Gastroesophageal sphincter (tissue), 4 donors: ENCODE measurements around the gene RTN4RL1. TPM values are rescaled to one million over a fixed set of nuclear protein-coding genes. Genes with fewer than 3 reads are reported as not detected.
A peak's percentile ranks its signal among the peaks of the same experiment; 100 is the strongest.

Source experiments
- ATAC-seq: fragments of 150-250 bp; one replicate; pipeline ENCODE4 v1.9.1; 2016; ENCODE audit warnings: mild to moderate bottlenecking, moderate library complexity
- H3K27ac ChIP-seq, 4 donors: fragments of 200-600 bp; sonication (generic) in 3 of 4; 1 replicate in 3 of 4; 2 replicates in 1 of 4; pipeline ENCODE4 v1.5.1; 2016 to 2019
- H3K27me3 ChIP-seq: fragments of 200-600 bp; sonication (generic); one replicate; pipeline ENCODE4 v1.5.1; 2019
- H3K36me3 ChIP-seq, 2 donors: fragments of 200-600 bp; sonication (generic); one replicate each; pipeline ENCODE4 v1.5.1; 2019; ENCODE audit warnings: control low read depth in 1 of 2
- H3K4me1 ChIP-seq, 3 donors: fragments of 200-600 bp; sonication (generic); 1 replicate in 2 of 3; 2 replicates in 1 of 3; pipeline ENCODE4 v1.5.1; 2016 to 2019; ENCODE audit warnings: control low read depth in 2 of 3
- H3K4me3 ChIP-seq, 2 donors: fragments of 200-600 bp; sonication (generic); one replicate each; pipeline ENCODE4 v1.5.1; 2019; ENCODE audit warnings: mild to moderate bottlenecking in 1 of 2, moderate library complexity in 1 of 2
- H3K9me3 ChIP-seq, 3 donors: fragments of 200-600 bp; sonication (generic); one replicate each; pipeline ENCODE4 v1.5.1; 2017 to 2019; ENCODE audit warnings: control low read depth in 2 of 3
- EP300 ChIP-seq: sonication (generic); formaldehyde crosslinking; IDR thresholded peaks from one replicate; pipeline ENCODE4 v1.6.1; 2017; ENCODE audit warnings: antibody characterized with exemption, mild to moderate bottlenecking
- POLR2A ChIP-seq, 2 donors: fragments of 450-650 bp; IDR thresholded peaks; one replicate each; pipeline ENCODE4 v1.6.1; 2017; ENCODE audit warnings: antibody characterized with exemption in 2 of 2, mild to moderate bottlenecking in 2 of 2, moderate library complexity in 1 of 2
- POLR2AphosphoS5 ChIP-seq: sonication (generic); formaldehyde crosslinking; IDR thresholded peaks from one replicate; pipeline ENCODE4 v1.6.1; 2017; ENCODE audit warnings: antibody characterized with exemption
- WGBS, 2 donors: methylation state at CpG; one replicate each; pipeline ENCODE4 v1.1.5; 2018; ENCODE audit warnings: low coverage in 1 of 2; 5-methylcytosine and 5-hydroxymethylcytosine counted together
- total RNA-seq, 4 donors: library from RNA; depleted of rRNA; stranded (reverse); fragments of >200 nt; gene quantifications; one replicate each; pipeline ENCODE4 v1.1.0, GENCODE V29; 2016
- TF ChIP-seq, protein P1 (sequence below), 4 experiments: fragments of 200-600 bp in 2 of 4; fragments of 450-650 bp in 2 of 4; sonication (generic) in 1 of 4; IDR thresholded peaks; one replicate each; pipeline ENCODE4 v1.5.1; 2017 to 2019; ENCODE audit warnings: antibody characterized with exemption in 4 of 4, mild to moderate bottlenecking in 2 of 4, moderate library complexity in 2 of 4

The RTN4RL1 gene
- total RNA-seq, 4 donors from 2014 or later, result 0.58 to 0.81 (median 0.72) TPM; not detected in 1

DNA sequence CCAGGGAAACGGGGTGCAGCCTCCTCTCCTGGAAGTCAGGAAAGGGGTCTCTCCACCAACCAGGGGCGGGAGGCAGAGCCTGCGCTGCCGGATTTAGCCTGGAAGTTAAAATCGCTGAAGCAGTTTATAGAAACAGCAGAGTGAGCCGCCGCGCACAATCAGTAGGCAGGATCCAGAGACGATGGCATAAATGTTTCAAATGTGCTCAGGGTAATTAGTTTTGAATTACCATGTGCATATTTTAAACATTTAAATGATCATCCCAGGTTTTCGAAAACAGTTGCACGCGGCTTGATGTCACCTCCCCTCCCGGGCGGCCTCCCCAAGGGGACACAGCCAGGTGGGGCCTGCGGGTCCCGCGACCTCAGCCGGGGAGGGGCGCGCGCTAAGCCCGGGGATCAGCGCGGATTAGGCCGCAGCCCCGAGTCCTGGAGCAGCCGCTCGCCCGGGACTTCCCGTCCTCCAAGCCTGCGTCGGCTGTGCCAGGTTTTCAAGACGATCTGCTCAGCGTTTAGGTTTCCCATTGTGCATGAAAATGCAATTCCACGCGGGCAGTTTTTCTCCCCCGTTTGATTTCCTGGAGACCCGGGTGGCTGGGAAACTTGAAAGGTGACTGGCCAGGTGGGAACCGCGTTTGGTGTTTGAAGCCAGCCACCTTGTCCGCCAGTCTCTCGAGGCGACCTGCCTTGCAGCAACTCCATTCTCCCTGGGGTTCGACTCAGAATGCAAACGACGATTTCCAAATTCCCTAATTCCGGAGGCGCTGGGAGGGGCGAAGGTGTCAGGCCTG lies 117.0 kb downstream of the RTN4RL1 start:
- ATAC-seq, result peak; percentile 28
- H3K9me3 ChIP-seq, result no peaks in the 10 kb centered on the region
- peak overlapping the region in 1 of 2 donors; percentile 29 for H3K4me3 ChIP-seq
- no peak for TF ChIP-seq POLR2A (IDR thresholded peaks at IDR 0.05)
- TF ChIP-seq, protein P1, sequence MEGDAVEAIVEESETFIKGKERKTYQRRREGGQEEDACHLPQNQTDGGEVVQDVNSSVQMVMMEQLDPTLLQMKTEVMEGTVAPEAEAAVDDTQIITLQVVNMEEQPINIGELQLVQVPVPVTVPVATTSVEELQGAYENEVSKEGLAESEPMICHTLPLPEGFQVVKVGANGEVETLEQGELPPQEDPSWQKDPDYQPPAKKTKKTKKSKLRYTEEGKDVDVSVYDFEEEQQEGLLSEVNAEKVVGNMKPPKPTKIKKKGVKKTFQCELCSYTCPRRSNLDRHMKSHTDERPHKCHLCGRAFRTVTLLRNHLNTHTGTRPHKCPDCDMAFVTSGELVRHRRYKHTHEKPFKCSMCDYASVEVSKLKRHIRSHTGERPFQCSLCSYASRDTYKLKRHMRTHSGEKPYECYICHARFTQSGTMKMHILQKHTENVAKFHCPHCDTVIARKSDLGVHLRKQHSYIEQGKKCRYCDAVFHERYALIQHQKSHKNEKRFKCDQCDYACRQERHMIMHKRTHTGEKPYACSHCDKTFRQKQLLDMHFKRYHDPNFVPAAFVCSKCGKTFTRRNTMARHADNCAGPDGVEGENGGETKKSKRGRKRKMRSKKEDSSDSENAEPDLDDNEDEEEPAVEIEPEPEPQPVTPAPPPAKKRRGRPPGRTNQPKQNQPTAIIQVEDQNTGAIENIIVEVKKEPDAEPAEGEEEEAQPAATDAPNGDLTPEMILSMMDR (IDR thresholded peaks at IDR 0.05), result no peak
- no peak for TF ChIP-seq POLR2AphosphoS5
- no peak for TF ChIP-seq EP300
- no peaks in the 10 kb centered on the region for H3K36me3 ChIP-seq
- H3K4me1 ChIP-seq, result peaks cover 0 to 15% (median 8%) of the 10 kb centered on the region in 3 donors
- H3K27me3 ChIP-seq, result peaks cover 83% of the 10 kb centered on the region
- H3K27ac ChIP-seq, result no peak overlapping the region
- WGBS, 2 donors, result 14 to 50% methylated on average over 4 to 11 of the region's 49 CpGs

DNA sequence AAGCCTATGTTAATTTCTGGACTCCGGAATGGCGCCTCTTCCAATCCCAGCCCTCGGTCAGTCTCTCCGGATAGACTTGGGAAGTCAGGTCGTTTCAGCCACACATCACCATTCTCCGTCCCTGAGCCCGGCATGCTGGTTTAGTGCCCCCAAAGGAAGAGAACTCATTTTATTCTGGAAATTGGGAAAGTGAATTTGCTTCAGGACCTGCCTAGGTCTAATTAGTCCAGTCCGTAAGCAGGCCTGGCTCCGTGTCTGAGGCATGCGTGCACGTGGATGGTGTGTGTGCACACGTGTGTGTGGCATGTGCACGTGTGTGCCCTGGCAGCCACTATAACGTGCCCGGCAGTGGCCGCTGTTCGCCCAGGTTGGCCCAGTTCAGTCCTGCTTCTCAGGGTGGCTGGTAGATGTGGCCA lies 117.9 kb downstream of the RTN4RL1 start:
- no peak for ATAC-seq
- Histone ChIP-seq H3K9me3 (no peaks in the 10 kb centered on the region), H3K4me3 (no peak overlapping the region), H3K4me1 (peaks cover 0 to 15% (median 8%) of the 10 kb centered on the region in 3 donors), H3K27me3 (peaks cover 74% of the 10 kb centered on the region), H3K36me3 (no peaks in the 10 kb centered on the region), H3K27ac (no peak overlapping the region)
- WGBS, 2 donors, result 64% methylated on average over 10 of the region's 17 CpGs; no CpG with 5 or more reads in 1 of the 2 donors
- TF ChIP-seq POLR2A (IDR thresholded peaks at IDR 0.05) (no peak), EP300 (no peak), POLR2AphosphoS5 (no peak)
- TF ChIP-seq, protein P1 (IDR thresholded peaks at IDR 0.05), result no peak

DNA sequence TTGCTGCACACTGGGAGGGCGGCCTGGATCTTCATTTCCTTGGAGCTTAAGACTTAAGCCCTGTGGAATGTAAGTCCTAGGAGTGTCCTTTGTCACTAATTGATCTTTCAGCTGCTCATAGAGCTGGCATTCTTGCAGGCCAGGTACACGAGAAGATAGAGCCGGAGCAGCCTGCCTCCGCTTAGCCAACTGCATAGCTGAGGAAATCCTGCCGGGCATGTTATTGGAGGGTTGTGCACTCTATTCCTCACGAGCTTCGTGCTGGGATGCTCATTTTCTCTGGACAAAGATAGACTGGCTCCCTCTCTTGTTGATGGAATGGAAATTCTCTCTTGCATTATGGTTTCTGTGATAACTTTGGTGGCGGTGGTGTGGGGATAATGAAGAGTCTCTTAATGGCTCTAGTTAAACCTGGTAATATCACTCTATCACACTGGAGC lies 118.5 kb downstream of the RTN4RL1 start:
- Histone ChIP-seq H3K27ac (no peak overlapping the region), H3K4me1 (peaks cover 0 to 15% (median 8%) of the 10 kb centered on the region in 3 donors), H3K27me3 (peaks cover 68% of the 10 kb centered on the region), H3K36me3 (no peaks in the 10 kb centered on the region), H3K9me3 (no peaks in the 10 kb centered on the region), H3K4me3 (no peak overlapping the region)
- 63 to 92% methylated on average over 1 to 7 of the region's 8 CpGs for WGBS, 2 donors
- ATAC-seq, result no peak
- no peak for TF ChIP-seq POLR2A (IDR thresholded peaks at IDR 0.05)
- TF ChIP-seq POLR2AphosphoS5, result no peak
- TF ChIP-seq, protein P1 (IDR thresholded peaks at IDR 0.05), result no peak

DNA sequence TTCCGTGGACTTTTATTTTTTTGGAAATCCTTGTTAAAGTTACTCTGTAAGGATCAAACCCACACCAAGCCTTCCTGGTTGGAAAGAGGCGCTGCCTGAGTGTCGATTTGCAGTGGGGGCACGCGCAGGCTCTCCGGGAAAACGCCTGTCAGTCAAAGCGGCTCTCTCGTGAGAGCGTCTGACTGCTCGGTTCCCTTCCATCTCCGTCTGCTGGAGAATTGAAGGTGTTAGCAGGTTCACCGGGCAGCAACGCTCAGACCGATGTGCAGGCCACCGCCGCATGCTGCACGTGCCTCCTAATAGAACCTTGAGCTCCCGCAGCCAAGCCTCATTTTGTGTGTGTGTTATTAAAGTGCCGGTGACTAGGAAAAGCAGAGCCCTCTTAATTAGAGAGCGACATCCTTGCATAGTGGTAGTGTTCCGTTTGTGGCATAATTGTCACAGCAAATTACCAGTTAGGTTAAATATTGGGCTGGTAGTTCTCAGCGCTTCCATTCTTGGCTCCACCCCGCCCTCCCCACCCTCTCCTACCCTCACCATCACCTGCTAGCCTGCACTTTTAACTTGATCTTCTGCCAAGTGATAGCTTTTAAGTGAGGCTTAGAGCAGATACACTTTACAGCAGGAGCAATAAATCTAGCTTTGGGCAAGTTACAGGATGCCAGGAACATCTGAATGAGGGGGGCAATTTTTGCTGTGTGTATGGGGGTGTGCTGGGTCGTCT lies 119.8 kb downstream of the RTN4RL1 start:
- Histone ChIP-seq H3K9me3 (no peaks in the 10 kb centered on the region), H3K36me3 (no peaks in the 10 kb centered on the region), H3K4me1 (peaks cover 0 to 15% (median 8%) of the 10 kb centered on the region in 3 donors), H3K4me3 (no peak overlapping the region), H3K27ac (no peak overlapping the region), H3K27me3 (peaks cover 57% of the 10 kb centered on the region)
- TF ChIP-seq EP300, result no peak
- no peak for TF ChIP-seq POLR2AphosphoS5
- TF ChIP-seq, protein P1 (IDR thresholded peaks at IDR 0.05), result no peak
- TF ChIP-seq POLR2A (IDR thresholded peaks at IDR 0.05), result no peak
- WGBS, 2 donors, result 39 to 53% methylated on average over 4 to 7 of the region's 25 CpGs
- ATAC-seq, result no peak
